ENCODE results near the gene GPLD1.

- TF ChIP-seq CTCF (IDR thresholded peaks at IDR 0.05 in 8 of 11, conservative IDR thresholded peaks at IDR 0.05 in 3 of 11) (no peak), POLR2A (IDR thresholded peaks at IDR 0.05) (no peak), POLR2AphosphoS5 (IDR thresholded peaks at IDR 0.05) (no peak)
These were observed 35.5 kb downstream of the GPLD1 start for GRCh38 chr6:24453921-24454320.
